AG04449 (cell line): ENCODE data around the gene PCGF3.
"Not testable (repeated sequence)": the region's sequence is repeated elsewhere in the genome, so short reads cannot be mapped to it uniquely, and the experiment has no call there.

Experiments
- CTCF ChIA-PET: fragments of 350-600 bp; formaldehyde crosslinking; extraction: SDS; loops from one replicate; lab custom pipeline; 2021; ENCODE audit warnings: antibody characterized with exemption; lab: Yijun Ruan, JAX
- POLR2A ChIA-PET: fragments of 400-600, 350-600 bp; formaldehyde crosslinking; extraction: SDS; loops from one replicate; lab custom pipeline; 2020; ENCODE audit warnings: antibody characterized with exemption, inconsistent platforms; lab: Yijun Ruan, JAX
- DNase-seq: peaks from one replicate; pipeline ENCODE4 v3.0.0-alpha.2; 2010; ENCODE audit warnings: low read depth, low spot score
- H3K4me3 ChIP-seq: 2 replicates; pipeline ENCODE4 v1.5.1; 2011; ENCODE audit warnings: low read depth, mild to moderate bottlenecking, control low read depth, low read length
- TF ChIP-seq, protein P1 (sequence below): IDR thresholded peaks from one replicate; pipeline ENCODE4 v1.5.1; 2011; ENCODE audit warnings: mild to moderate bottlenecking, moderate library complexity, low read length, control low read depth, inconsistent platforms; ENCODE audit not compliant: insufficient read depth; ENCODE audit errors: missing control alignments

The PCGF3 gene

GRCh38 chr4:666822-667544 is 38.6 kb upstream of the PCGF3 start:
- no peak for DNase-seq
- POLR2A ChIA-PET, result no interaction called here
- TF ChIP-seq, protein P1, sequence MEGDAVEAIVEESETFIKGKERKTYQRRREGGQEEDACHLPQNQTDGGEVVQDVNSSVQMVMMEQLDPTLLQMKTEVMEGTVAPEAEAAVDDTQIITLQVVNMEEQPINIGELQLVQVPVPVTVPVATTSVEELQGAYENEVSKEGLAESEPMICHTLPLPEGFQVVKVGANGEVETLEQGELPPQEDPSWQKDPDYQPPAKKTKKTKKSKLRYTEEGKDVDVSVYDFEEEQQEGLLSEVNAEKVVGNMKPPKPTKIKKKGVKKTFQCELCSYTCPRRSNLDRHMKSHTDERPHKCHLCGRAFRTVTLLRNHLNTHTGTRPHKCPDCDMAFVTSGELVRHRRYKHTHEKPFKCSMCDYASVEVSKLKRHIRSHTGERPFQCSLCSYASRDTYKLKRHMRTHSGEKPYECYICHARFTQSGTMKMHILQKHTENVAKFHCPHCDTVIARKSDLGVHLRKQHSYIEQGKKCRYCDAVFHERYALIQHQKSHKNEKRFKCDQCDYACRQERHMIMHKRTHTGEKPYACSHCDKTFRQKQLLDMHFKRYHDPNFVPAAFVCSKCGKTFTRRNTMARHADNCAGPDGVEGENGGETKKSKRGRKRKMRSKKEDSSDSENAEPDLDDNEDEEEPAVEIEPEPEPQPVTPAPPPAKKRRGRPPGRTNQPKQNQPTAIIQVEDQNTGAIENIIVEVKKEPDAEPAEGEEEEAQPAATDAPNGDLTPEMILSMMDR, result no peak
- CTCF ChIA-PET, result no interaction called here
- no peak overlapping the region for H3K4me3 ChIP-seq

- CTCF ChIA-PET, result no interaction called here
- no peak for DNase-seq
- TF ChIP-seq, protein P1, result no peak
- POLR2A ChIA-PET, result no interaction called here
- H3K4me3 ChIP-seq, result no peak overlapping the region
Observed at GRCh38 chr4:667545-667925, 38.1 kb upstream of the PCGF3 start.

- CTCF ChIA-PET, POLR2A ChIA-PET, DNase-seq, H3K4me3 ChIP-seq: not testable (repeated sequence)
Observed at GRCh38 chr4:668219-668618, 37.4 kb upstream of the PCGF3 start.

DNA sequence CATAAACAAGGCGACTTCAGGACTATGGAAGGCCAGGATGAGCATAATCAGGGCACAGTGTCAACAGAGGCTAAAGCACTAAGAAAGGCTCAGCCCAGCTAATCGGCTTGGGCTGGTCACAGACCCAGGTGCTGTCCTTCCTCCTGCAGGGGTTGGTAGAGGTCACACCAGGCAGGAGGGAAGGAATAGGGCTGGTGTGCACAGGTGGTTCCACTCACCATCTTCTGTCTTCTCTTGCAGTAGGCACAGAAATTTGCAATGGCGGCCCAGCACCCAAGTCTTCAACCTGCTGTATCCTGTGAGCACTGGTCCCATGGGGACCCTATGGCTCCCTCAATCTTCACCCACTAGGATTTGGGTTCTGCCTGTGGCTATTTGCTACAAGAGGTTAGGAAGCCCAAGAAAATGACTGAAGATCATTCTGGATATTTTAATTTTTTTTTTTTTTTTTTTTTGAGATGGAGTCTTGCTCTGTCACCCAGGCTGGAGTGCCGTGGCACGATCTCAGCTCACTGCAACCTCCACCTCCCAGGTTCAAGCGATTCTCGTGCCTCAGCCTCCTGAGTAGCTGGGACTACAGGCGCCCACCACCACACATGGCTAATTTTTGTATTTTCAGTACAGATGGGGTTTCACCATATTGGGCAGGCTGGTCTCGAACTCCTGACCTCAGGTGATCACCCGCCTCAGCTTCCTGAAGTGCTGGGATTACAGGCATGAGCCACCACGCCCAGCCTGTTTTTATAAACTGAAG is 35.6 kb upstream of the PCGF3 start:
- CTCF ChIA-PET, DNase-seq, H3K4me3 ChIP-seq, POLR2A ChIA-PET: not testable (repeated sequence)

GRCh38 chr4:671769-672168 is 33.9 kb upstream of the PCGF3 start:
- CTCF ChIA-PET, result interaction anchor here (1.6 kb wide), 1 partner anchor 13 kb away, joined by 4 read pairs; no protein-coding TSS in a partner anchor
- TF ChIP-seq, protein P1, result no peak
- no peak for DNase-seq
- POLR2A ChIA-PET, result no interaction called here
- H3K4me3 ChIP-seq, result no peak overlapping the region

- ChIA-PET CTCF (interaction anchor here (0.6 to 3.2 kb wide), 5 partner anchors 9 to 135 kb away, joined by 3 to 25 read pairs (median 6); no protein-coding TSS in a partner anchor), POLR2A (interaction anchor here (1.0 kb wide), 1 partner anchor 200 kb away, joined by 3 read pairs; no protein-coding TSS in a partner anchor)
- no peak for DNase-seq
- H3K4me3 ChIP-seq, result peak overlapping the region; percentile 73
- TF ChIP-seq, protein P1, result no peak
Observed at GRCh38 chr4:673349-674091, 32.1 kb upstream of the PCGF3 start.
